GM12878 (cell line): ENCODE results near the gene GREB1. TPM values are rescaled to one million over a fixed set of nuclear protein-coding genes. Genes with fewer than 3 reads are reported as not detected.

Experiments
- ATAC-seq: fragments of 200-7000 bp; cut with Tn5 transposase; 3 replicates; pipeline ENCODE4 v1.9.1; 2020; ENCODE audit warnings: mild to moderate bottlenecking, moderate library complexity
- BruUV-seq: library from RNA; stranded (reverse); fragments of 400-500 nt; replicated peaks from 2 replicates; lab custom pipeline; 2021; lab: Mats Ljungman, UMichigan
- CTCF ChIA-PET: fragments of 300-600 bp; sonication (Branson Sonifier 250); formaldehyde crosslinking; extraction: SDS; loops from one replicate; lab custom pipeline; 2021; ENCODE audit warnings: inconsistent platforms; lab: Yijun Ruan, JAX
- POLR2A ChIA-PET: fragments of 350-600 bp; formaldehyde crosslinking; extraction: SDS; loops from one replicate; lab custom pipeline; 2021; ENCODE audit warnings: inconsistent platforms; lab: Charles Lee
- RAD21 ChIA-PET: fragments of 300-600 bp; sonication (Branson Sonifier 250); formaldehyde crosslinking; loops from one replicate; lab custom pipeline; 2023; ENCODE audit warnings: antibody characterized with exemption; ENCODE audit not compliant: unreplicated experiment; lab: Charles Lee
- SMC1A ChIA-PET: fragments of 300-600 bp; sonication (Branson Sonifier 250); formaldehyde crosslinking; loops from one replicate; lab custom pipeline; 2023; ENCODE audit not compliant: unreplicated experiment, uncharacterized antibody; lab: Charles Lee
- DNase-seq: peaks from one replicate; pipeline ENCODE4 v3.0.0-alpha.2; 2011; ENCODE audit warnings: low read depth, low spot score
- FAIRE-seq: peaks from 3 replicates; lab custom pipeline; 2011; peaks lifted over from hg19 to GRCh38; lab: Jason Lieb, UNC
- H2AFZ ChIP-seq: 2 replicates; pipeline ENCODE4 v1.6.0; 2011; ENCODE audit warnings: low read depth, low read length, control low read depth; ENCODE audit not compliant: control insufficient read depth
- H3K27ac ChIP-seq: 2 replicates; pipeline ENCODE4 v1.5.1; 2011; ENCODE audit warnings: control low read depth; ENCODE audit not compliant: control insufficient read depth, insufficient read depth
- H3K27me3 ChIP-seq, 2 experiments: replicated peaks in 1 of 2; 2 replicates each; pipeline versions ENCODE4 v1.6.0 to v1.6.1; 2011; ENCODE audit warnings: low read length in 1 of 2; ENCODE audit not compliant: control insufficient read depth in 2 of 2, insufficient read depth in 2 of 2
- H3K36me3 ChIP-seq, 2 experiments: 2 replicates each; pipeline ENCODE4 v1.5.1; 2011; ENCODE audit warnings: low read length in 1 of 2; ENCODE audit not compliant: control insufficient read depth in 2 of 2, insufficient read depth in 2 of 2
- H3K4me1 ChIP-seq: 2 replicates; pipeline ENCODE4 v1.6.1; 2011; ENCODE audit warnings: mild to moderate bottlenecking, low read length, moderate library complexity, mixed read lengths; ENCODE audit not compliant: control insufficient read depth, insufficient read depth
- H3K4me2 ChIP-seq: 2 replicates; pipeline ENCODE4 v1.6.0; 2011; ENCODE audit warnings: control low read depth; ENCODE audit not compliant: control insufficient read depth, insufficient read depth
- H3K4me3 ChIP-seq: fragments of 200-600 bp; sonication (generic); 2 replicates; pipeline ENCODE4 v1.5.1; 2016
- H3K79me2 ChIP-seq: 2 replicates; pipeline ENCODE4 v1.6.0; 2011; ENCODE audit warnings: low read length; ENCODE audit not compliant: control insufficient read depth, insufficient read depth
- H3K9ac ChIP-seq: 2 replicates; pipeline ENCODE4 v1.8.0; 2011; ENCODE audit warnings: low read length, control low read depth, mixed read lengths; ENCODE audit not compliant: control insufficient read depth, insufficient read depth
- H3K9me3 ChIP-seq: replicated peaks from 3 replicates; pipeline ENCODE4 v1.5.1; 2011; ENCODE audit warnings: mild to moderate bottlenecking, low read length; ENCODE audit not compliant: control insufficient read depth, insufficient read depth
- H4K20me1 ChIP-seq: 2 replicates; pipeline ENCODE4 v1.6.0; 2011; ENCODE audit not compliant: control insufficient read depth, insufficient read depth
- FOXM1 ChIP-seq: IDR thresholded peaks from 2 replicates; pipeline ENCODE4 v1.6.1; 2012; ENCODE audit warnings: low read depth, mild to moderate bottlenecking, inconsistent platforms, low read length, moderate library complexity
- IKZF2 ChIP-seq, 2 experiments: fragments of 450-650 bp; IDR thresholded peaks; 2 replicates each; pipeline ENCODE4 v1.6.1; 2017; ENCODE audit warnings: mild to moderate bottlenecking in 2 of 2, moderate library complexity in 2 of 2
- IRF4 ChIP-seq: IDR thresholded peaks from 2 replicates; pipeline ENCODE4 v1.6.1; 2011; ENCODE audit warnings: low read depth, low read length
- LARP7 ChIP-seq: fragments of 450-650 bp; IDR thresholded peaks from 2 replicates; pipeline ENCODE4 v1.6.1; 2017; ENCODE audit warnings: mild to moderate bottlenecking
- NBN ChIP-seq: fragments of 450-650 bp; IDR thresholded peaks from 2 replicates; pipeline ENCODE4 v1.6.1; 2016
- POLR2AphosphoS5 ChIP-seq: IDR thresholded peaks from 2 replicates; pipeline ENCODE4 v1.6.1; 2011; ENCODE audit warnings: mild to moderate bottlenecking, low read length, inconsistent platforms
- SMC3 ChIP-seq: IDR thresholded peaks from 2 replicates; pipeline ENCODE4 v1.6.1; 2011; ENCODE audit warnings: low read length, improper control_type of control experiment, borderline replicate concordance
- STAT3 ChIP-seq: IDR thresholded peaks from 2 replicates; pipeline ENCODE4 v1.6.1; 2011; ENCODE audit warnings: low read depth, low read length, improper control_type of control experiment
- ZBTB11 ChIP-seq: fragments of 450-650 bp; formaldehyde crosslinking; IDR thresholded peaks from 2 replicates; pipeline ENCODE4 v1.5.0; 2022; ENCODE audit warnings: mild to moderate bottlenecking, missing genetic modification characterization
- ZNF217 ChIP-seq: fragments of 450-650 bp; IDR thresholded peaks from 2 replicates; pipeline ENCODE4 v1.6.1; 2017; ENCODE audit warnings: antibody characterized with exemption, mild to moderate bottlenecking
- ZNF24 ChIP-seq: fragments of 450-650 bp; IDR thresholded peaks from 2 replicates; pipeline ENCODE4 v1.6.1; 2017; ENCODE audit warnings: antibody characterized with exemption, mild to moderate bottlenecking
- WGBS: methylation state at CpG from one replicate; pipeline ENCODE4 v1.1.6; 2016; ENCODE audit warnings: low lambda C conversion rate; ENCODE audit not compliant: insufficient replicate concordance, insufficient coverage; ENCODE audit errors: missing lambda C conversion rate; 5-methylcytosine and 5-hydroxymethylcytosine counted together
- in situ Hi-C: fragments of 300-500 bp; cut with MboI; formaldehyde crosslinking; loops from 9 replicates; pipeline ENCODE4 v1.14.3; 2018; ENCODE audit warnings: mixed read lengths
- intact Hi-C: fragments of 100-400 bp; cut with micrococcal nuclease; formaldehyde crosslinking; loops from one replicate; pipeline ENCODE4 v1.14.2; 2022; ENCODE audit not compliant: unreplicated experiment
- polyA plus RNA-seq, 11 experiments: library from polyadenylated mRNA; depleted of rRNA in 4 of 11; unstranded in 6 of 11; stranded (reverse) in 5 of 11; fragments of >200 nt; fragmentation: Nextera tagmentation in 4 of 11; fragmentation: Illumina TruSeq in 1 of 11; extraction: Ambion mirVana in 4 of 11; extraction: Trizol in 1 of 11; gene quantifications; 1 replicate in 1 of 11; 2 replicates in 10 of 11; pipeline versions ENCODE4 v1.2.1 to v1.2.3, GENCODE V29; 2011 to 2016; ENCODE audit warnings: inconsistent platforms in 2 of 11, missing spikeins in 2 of 11, low read depth in 1 of 11
- total RNA-seq, 4 experiments: library from RNA; depleted of rRNA in 3 of 4; stranded (reverse); fragments of >200 nt in 3 of 4; fragmentation: Illumina TruSeq in 1 of 4; extraction: Trizol in 1 of 4; gene quantifications; 2 replicates each; pipeline versions ENCODE4 v1.2.1 to v1.2.3, GENCODE V29; 2013 to 2021
- TF ChIP-seq, protein P1 (sequence below): IDR thresholded peaks from 2 replicates; pipeline ENCODE4 v1.6.1; 2012; ENCODE audit warnings: low read depth, low read length, improper control_type of control experiment
- TF ChIP-seq, protein P2 (sequence below): IDR thresholded peaks from 2 replicates; pipeline ENCODE4 v1.6.1; 2012; ENCODE audit warnings: low read length, inconsistent platforms

Gene GREB1
- total and polyA plus RNA-seq, 10 of the 15 experiments (the other 5 are each of a cell fraction or from before 2014, with no cell fraction given) = 0.09 to 2.1 (median 0.37) TPM; not detected in 1

DNA sequence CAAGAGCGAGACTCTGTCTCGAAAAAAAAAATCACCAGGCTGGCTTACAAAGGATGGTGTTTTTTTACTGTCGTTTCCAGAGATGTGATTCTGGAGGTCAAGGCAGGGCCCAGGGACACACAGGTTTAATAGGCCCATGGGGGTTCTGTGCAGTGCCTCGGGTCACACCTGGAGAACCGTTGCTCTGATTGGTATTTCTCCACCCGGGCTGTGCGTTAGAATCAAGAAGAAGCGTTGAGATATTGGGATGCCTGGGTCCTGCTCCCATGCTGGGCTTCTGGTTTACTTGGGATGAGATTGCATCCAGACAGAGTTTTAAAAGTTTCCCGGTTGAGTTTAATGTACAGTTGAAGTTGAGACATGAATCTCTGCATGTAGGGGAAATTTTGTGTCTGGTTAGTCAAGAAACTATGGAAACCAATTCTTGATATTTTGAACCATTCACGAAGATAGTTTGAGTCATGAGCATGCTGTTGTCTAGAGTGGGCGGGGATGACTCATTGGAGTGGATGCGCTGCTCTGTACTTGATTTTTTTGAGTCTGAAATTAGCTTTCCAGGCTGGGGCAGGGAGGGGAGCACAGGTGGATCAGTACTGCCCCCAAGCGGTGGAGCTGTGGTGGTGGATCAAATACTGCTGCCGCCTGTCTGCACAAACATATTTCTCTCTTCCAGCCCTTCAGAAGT is 50.1 kb downstream of the GREB1 start (continued):
- no peak for TF ChIP-seq ZBTB11
- no peak for TF ChIP-seq LARP7
- TF ChIP-seq SMC3 = peak; percentile 84

- ChIA-PET SMC1A (interaction anchor here (0.8 to 3.4 kb wide), 12 partner anchors 16 to 453 kb away, joined by 3 to 44 read pairs (median 3); no protein-coding TSS in a partner anchor), POLR2A (no interaction called here), RAD21 (interaction anchor here (0.7 to 4.6 kb wide), 11 partner anchors 9 to 455 kb away, joined by 3 to 55 read pairs (median 4); a partner anchor contains a TSS), CTCF (interaction anchor here (0.6 to 8.2 kb wide), 39 partner anchors 9 to 1422 kb away, joined by 3 to 206 read pairs (median 4); partner anchors contain the start of genes E2F6 and GREB1)
- WGBS = 49% methylated on average over 18 of the region's 18 CpGs
- H2AFZ ChIP-seq = no peak overlapping the region
- no peaks in the 10 kb centered on the region for H4K20me1 ChIP-seq
- DNase-seq = no peak
- in situ Hi-C loops = loop anchor here (5.0 kb wide), 3 partner anchors 107 to 747 kb away; a partner anchor contains a TSS
- H3K4me2 ChIP-seq = no peak overlapping the region
- H3K4me3 ChIP-seq = no peak overlapping the region
- no peak for TF ChIP-seq ZNF217
- TF ChIP-seq, protein P1, sequence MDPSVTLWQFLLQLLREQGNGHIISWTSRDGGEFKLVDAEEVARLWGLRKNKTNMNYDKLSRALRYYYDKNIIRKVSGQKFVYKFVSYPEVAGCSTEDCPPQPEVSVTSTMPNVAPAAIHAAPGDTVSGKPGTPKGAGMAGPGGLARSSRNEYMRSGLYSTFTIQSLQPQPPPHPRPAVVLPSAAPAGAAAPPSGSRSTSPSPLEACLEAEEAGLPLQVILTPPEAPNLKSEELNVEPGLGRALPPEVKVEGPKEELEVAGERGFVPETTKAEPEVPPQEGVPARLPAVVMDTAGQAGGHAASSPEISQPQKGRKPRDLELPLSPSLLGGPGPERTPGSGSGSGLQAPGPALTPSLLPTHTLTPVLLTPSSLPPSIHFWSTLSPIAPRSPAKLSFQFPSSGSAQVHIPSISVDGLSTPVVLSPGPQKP = no peak
- TF ChIP-seq IKZF2 (IDR thresholded peaks at IDR 0.05) = no peak
- no peak for TF ChIP-seq ZNF24
- no peak for TF ChIP-seq NBN
- TF ChIP-seq, protein P2, sequence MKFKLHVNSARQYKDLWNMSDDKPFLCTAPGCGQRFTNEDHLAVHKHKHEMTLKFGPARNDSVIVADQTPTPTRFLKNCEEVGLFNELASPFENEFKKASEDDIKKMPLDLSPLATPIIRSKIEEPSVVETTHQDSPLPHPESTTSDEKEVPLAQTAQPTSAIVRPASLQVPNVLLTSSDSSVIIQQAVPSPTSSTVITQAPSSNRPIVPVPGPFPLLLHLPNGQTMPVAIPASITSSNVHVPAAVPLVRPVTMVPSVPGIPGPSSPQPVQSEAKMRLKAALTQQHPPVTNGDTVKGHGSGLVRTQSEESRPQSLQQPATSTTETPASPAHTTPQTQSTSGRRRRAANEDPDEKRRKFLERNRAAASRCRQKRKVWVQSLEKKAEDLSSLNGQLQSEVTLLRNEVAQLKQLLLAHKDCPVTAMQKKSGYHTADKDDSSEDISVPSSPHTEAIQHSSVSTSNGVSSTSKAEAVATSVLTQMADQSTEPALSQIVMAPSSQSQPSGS = no peak
- TF ChIP-seq STAT3 = no peak
- no peak for TF ChIP-seq IRF4
- no peak for TF ChIP-seq FOXM1
- no peak for TF ChIP-seq POLR2AphosphoS5
- no peaks in the 10 kb centered on the region for H3K36me3 ChIP-seq
- FAIRE-seq = no peak
- peaks cover 0 to 2% of the 10 kb centered on the region in 2 experiments; a peak in 1 of 4 replicates for H3K27me3 ChIP-seq
- intact Hi-C loops = loop anchor here (1.0 to 10.0 kb wide), 7 partner anchors 103 to 750 kb away; no protein-coding TSS in a partner anchor
- no peak overlapping the region for H3K27ac ChIP-seq
- no TSS peak for BruUV-seq
- no peak for ATAC-seq
- H3K79me2 ChIP-seq = no peaks in the 10 kb centered on the region
- no peak overlapping the region for H3K9ac ChIP-seq
- H3K9me3 ChIP-seq = no peaks in the 10 kb centered on the region; the same call in 2 of the 3 replicates
- H3K4me1 ChIP-seq = no peaks in the 10 kb centered on the region
Observed at GRCh38 chr2:11584525-11585056, 50.7 kb downstream of the GREB1 start.
